ENCODE results near the gene PPP2R3B.

GRCh38 chrX:327660-328126 is 59.0 kb downstream of the PPP2R3B start:
- TF ChIP-seq SIN3A (IDR thresholded peaks at IDR 0.05; ENCODE audit: borderline replicate concordance, insufficient read depth, low read length) (no peak), POLR2AphosphoS5 (IDR thresholded peaks at IDR 0.05; ENCODE audit: low read depth, low read length) (no peak), TAF1 (IDR thresholded peaks at IDR 0.05; ENCODE audit: borderline replicate concordance, insufficient read depth, low read length) (no peak), FOXP2 (optimal IDR thresholded peaks at IDR 0.05; ENCODE audit: borderline replicate concordance, extremely low read depth, extremely low read length, insufficient read depth) (no peak)
- TF ChIP-seq, protein P1, sequence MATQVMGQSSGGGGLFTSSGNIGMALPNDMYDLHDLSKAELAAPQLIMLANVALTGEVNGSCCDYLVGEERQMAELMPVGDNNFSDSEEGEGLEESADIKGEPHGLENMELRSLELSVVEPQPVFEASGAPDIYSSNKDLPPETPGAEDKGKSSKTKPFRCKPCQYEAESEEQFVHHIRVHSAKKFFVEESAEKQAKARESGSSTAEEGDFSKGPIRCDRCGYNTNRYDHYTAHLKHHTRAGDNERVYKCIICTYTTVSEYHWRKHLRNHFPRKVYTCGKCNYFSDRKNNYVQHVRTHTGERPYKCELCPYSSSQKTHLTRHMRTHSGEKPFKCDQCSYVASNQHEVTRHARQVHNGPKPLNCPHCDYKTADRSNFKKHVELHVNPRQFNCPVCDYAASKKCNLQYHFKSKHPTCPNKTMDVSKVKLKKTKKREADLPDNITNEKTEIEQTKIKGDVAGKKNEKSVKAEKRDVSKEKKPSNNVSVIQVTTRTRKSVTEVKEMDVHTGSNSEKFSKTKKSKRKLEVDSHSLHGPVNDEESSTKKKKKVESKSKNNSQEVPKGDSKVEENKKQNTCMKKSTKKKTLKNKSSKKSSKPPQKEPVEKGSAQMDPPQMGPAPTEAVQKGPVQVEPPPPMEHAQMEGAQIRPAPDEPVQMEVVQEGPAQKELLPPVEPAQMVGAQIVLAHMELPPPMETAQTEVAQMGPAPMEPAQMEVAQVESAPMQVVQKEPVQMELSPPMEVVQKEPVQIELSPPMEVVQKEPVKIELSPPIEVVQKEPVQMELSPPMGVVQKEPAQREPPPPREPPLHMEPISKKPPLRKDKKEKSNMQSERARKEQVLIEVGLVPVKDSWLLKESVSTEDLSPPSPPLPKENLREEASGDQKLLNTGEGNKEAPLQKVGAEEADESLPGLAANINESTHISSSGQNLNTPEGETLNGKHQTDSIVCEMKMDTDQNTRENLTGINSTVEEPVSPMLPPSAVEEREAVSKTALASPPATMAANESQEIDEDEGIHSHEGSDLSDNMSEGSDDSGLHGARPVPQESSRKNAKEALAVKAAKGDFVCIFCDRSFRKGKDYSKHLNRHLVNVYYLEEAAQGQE (IDR thresholded peaks at IDR 0.05; ENCODE audit: insufficient read depth in 1 of 2, low read depth in 2 of 2, low read length in 2 of 2) = no peak
